Testis (tissue), 2 donors: ENCODE measurements around the gene IFI44.

Experiments
- CTCF ChIP-seq, 3 experiments: fragments of 450-650 bp in 2 of 3; fragments of 200-600 bp in 1 of 3; sonication (generic) in 1 of 3; IDR thresholded peaks; one replicate each; pipeline ENCODE4 v1.5.1; 2016 to 2019; ENCODE audit warnings: antibody characterized with exemption in 3 of 3, mild to moderate bottlenecking in 2 of 3, moderate library complexity in 1 of 3
- POLR2A ChIP-seq: fragments of 450-650 bp; IDR thresholded peaks from one replicate; pipeline ENCODE4 v1.6.1; 2017; ENCODE audit warnings: antibody characterized with exemption, mild to moderate bottlenecking, moderate library complexity

- TF ChIP-seq CTCF (IDR thresholded peaks at IDR 0.05) (no peak), POLR2A (no peak)
Observed at GRCh38 chr1:78620666-78621065, 29.0 kb upstream of the IFI44 start.
